Naive B cell (primary cell): ENCODE results near the gene CD164L2. TPM values are rescaled to one million over a fixed set of nuclear protein-coding genes. Genes with fewer than 3 reads are reported as not detected.

Experiments used
- ATAC-seq, 2 donors: fragments of 150-1000 bp; cut with Tn5 transposase; 2 replicates each; pipeline ENCODE4 v1.10.0; 2021; ENCODE audit warnings: low read depth in 2 of 2, mild to moderate bottlenecking in 2 of 2, moderate library complexity in 2 of 2
- DNase-seq: peaks from one replicate; pipeline ENCODE4 v3.0.0; 2022
- H3K27ac Mint-ChIP-seq, 6 donors: one replicate each; pipeline ENCODE4 v1.8.0; 2020 to 2022; ENCODE audit warnings: mild to moderate bottlenecking in 6 of 6, mixed read lengths in 6 of 6, moderate library complexity in 5 of 6, inconsistent platforms in 2 of 6
- H3K27me3 Mint-ChIP-seq, 3 donors: one replicate each; pipeline ENCODE4 v1.8.0; 2021 to 2022; ENCODE audit warnings: mixed read lengths in 3 of 3, mild to moderate bottlenecking in 1 of 3
- H3K36me3 Mint-ChIP-seq, 2 donors: one replicate each; pipeline ENCODE4 v1.8.0; 2020 to 2022; ENCODE audit warnings: mixed read lengths in 2 of 2, inconsistent platforms in 1 of 2, mild to moderate bottlenecking in 1 of 2
- H3K4me1 Mint-ChIP-seq, 3 donors: one replicate each; pipeline ENCODE4 v1.8.0; 2020 to 2022; ENCODE audit warnings: mixed read lengths in 3 of 3, inconsistent platforms in 1 of 3, mild to moderate bottlenecking in 1 of 3, moderate library complexity in 1 of 3
- H3K4me3 Mint-ChIP-seq, 8 donors: one replicate each; pipeline ENCODE4 v1.8.0; 2020 to 2022; ENCODE audit warnings: mild to moderate bottlenecking in 8 of 8, mixed read lengths in 8 of 8, moderate library complexity in 8 of 8, inconsistent platforms in 2 of 8
- H3K9me3 Mint-ChIP-seq, 7 donors: one replicate each; pipeline ENCODE4 v1.8.0; 2020 to 2022; ENCODE audit warnings: mixed read lengths in 7 of 7, mild to moderate bottlenecking in 5 of 7, inconsistent platforms in 2 of 7, moderate library complexity in 1 of 7
- polyA plus RNA-seq, 6 donors: library from polyadenylated mRNA; unstranded; fragments of 300-500 nt; fragmentation: Illumina TruSeq; gene quantifications; one replicate each; pipeline ENCODE4 v1.2.3, GENCODE V29; 2021; ENCODE audit warnings: low read depth in 6 of 6

Gene CD164L2
- polyA plus RNA-seq, 6 donors from 2014 or later: not detected

DNA sequence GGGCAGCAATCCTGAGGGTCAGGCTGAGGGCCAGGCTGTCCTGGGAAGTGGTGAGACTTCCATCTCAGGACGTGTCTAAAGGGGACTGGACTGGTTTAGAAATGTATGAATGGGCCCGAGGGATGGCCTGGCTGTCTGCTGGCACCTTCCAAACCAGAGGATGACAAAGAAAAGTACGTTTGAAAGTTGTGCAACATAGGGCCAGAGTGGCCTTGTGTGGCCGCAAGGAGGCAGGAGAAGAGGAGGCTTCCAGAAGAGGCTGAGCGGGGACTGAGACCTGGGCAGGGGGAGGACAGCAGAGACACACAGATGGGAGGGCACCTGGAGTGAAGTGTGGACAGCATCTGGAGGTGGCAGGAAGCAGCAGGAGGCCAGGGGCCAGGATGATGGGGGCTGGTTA, 43.9 kb downstream of the CD164L2 start:
- Mint-ChIP-seq H3K4me3 (peak overlapping the region in 5 of 8 donors; percentile 38 to 92 (median 74)), H3K4me1 (peaks cover 43 to 68% (median 55%) of the 10 kb centered on the region in 3 donors), H3K27ac (peak overlapping the region; percentile 87 to 98 (median 94)), H3K36me3 (no peaks in the 10 kb centered on the region), H3K27me3 (no peaks in the 10 kb centered on the region), H3K9me3 (peaks cover 0 to 7% (median 0%) of the 10 kb centered on the region in 7 donors)
- no peak for ATAC-seq
- DNase-seq: no peak

DNA sequence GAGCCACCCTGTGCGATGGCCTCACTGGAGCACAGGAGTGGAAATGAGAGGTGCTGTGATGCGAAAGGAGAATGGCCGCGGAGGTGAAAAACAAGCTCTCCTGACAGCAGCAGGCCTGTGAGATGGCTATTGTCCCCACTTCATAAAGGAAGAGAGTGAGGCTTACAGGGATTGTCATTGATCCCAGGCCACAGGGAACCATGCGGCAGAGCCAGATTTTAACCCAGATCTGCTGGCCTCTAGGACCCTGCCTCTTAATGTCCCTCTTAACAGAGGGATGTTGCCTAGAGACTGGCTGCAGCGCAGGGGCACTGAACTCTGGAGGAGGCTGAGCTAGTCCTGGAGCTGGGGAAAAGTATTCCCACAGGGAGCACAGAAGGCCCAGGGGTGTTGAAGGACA, 44.4 kb downstream of the CD164L2 start:
- no peak for ATAC-seq
- H3K36me3 Mint-ChIP-seq: no peaks in the 10 kb centered on the region
- peak overlapping the region; percentile 87 to 98 (median 94) for H3K27ac Mint-ChIP-seq
- H3K9me3 Mint-ChIP-seq: peaks cover 0 to 7% (median 0%) of the 10 kb centered on the region in 7 donors
- H3K4me1 Mint-ChIP-seq: peaks cover 43 to 64% (median 51%) of the 10 kb centered on the region in 3 donors
- DNase-seq: no peak
- no peaks in the 10 kb centered on the region for H3K27me3 Mint-ChIP-seq
- peak overlapping the region in 6 of 8 donors; percentile 38 to 89 (median 61) for H3K4me3 Mint-ChIP-seq

DNA sequence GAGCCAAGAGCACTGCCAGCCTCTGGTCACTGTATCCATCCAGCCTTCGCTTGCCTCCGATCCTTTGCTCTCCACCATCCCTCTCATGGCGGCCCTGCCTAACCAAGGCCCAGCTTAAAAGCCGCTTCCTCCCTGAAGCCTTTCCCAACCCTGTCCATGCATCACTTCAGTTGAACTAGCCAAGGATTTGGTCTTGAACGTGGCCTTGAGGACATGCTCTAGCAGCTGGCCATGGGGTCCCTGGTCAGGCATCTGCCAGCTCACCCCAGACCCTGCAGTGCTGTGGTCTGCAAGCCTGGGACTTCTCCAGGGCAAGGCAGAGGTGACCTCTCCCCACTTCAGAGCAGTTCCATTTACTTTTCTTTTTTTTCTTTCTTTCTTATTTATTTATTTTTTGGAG, 46.4 kb downstream of the CD164L2 start:
- Mint-ChIP-seq H3K4me3 (no peak overlapping the region), H3K27me3 (no peaks in the 10 kb centered on the region), H3K9me3 (peaks cover 0 to 7% (median 0%) of the 10 kb centered on the region in 7 donors), H3K4me1 (peaks cover 34 to 59% (median 50%) of the 10 kb centered on the region in 3 donors), H3K27ac (no peak overlapping the region), H3K36me3 (no peaks in the 10 kb centered on the region)
- DNase-seq: no peak
- no peak for ATAC-seq

DNA sequence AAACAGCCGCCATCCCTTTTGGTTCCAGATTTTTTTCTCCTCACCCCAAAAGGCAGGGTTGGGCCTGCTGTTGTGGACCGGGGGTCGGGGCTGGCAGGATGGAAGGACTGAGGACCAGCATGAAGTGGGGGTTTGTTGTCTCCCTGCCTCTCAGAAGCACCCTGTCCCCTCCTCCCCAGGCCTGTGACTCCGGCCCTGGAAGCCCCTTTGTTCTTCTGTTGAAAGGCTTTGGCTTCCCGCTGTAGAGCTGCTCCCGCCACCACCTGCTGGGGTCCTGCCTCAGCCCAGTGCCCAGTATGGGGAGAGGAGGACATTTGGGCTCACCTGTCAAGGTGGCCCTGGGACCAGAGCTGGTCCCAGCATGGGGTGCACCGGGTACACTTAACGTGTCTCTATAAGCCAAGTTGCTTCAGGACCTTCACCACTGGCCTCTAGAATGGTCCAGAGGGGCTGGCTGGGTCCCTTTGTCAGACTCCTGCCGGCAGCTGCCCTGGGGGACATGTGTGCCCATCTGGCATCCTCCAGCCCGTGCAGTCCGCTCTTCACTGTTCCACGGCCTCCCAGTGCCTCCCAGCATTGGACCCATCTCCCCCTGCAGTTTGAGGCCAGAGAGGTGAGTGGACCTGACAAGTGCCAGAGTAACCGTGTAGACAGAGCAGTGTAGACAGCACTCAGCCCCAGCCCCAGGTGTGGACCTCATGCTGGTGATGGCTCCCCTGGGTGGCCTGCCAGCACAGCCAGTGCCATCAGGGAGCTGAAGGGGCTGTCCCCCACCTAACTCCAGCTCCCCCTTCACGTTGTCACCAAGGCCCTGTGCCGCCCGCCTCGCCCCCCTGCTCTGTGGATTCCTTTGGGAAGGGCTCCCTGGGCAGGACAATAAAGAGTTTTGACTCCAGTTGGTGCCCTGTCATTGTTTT, 47.4 kb downstream of the CD164L2 start:
- H3K4me3 Mint-ChIP-seq: no peak overlapping the region
- H3K4me1 Mint-ChIP-seq: peaks cover 28 to 52% (median 50%) of the 10 kb centered on the region in 3 donors
- peaks cover 0 to 7% (median 0%) of the 10 kb centered on the region in 7 donors for H3K9me3 Mint-ChIP-seq
- no peak for ATAC-seq
- H3K27me3 Mint-ChIP-seq: no peaks in the 10 kb centered on the region
- no peaks in the 10 kb centered on the region for H3K36me3 Mint-ChIP-seq
- H3K27ac Mint-ChIP-seq: no peak overlapping the region
- no peak for DNase-seq

DNA sequence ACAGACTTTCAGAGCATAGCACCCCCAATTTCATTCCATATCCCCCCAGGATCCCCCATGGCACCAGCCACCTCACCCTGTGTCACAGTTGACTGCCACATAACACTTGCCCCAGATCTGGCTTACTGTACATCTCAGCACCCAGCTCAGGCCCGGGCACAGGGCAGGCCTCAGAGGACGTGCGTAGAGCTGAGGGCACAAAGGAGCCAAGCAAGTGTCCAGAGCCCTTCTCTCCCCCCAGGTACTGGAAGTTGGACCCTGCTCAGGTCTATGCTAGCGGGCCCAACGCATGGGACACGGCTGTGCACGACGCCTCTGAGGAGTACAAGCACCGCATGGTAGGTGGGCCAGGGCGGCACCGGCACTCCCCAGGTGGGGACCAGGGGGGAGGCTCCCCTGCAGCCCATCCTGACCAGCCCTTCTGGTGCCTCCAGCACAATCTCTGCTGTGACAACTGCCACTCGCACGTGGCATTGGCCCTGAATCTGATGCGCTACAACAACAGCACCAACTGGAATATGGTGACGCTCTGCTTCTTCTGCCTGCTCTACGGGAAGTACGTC, 49.3 kb downstream of the CD164L2 start:
- Mint-ChIP-seq H3K4me3 (no peak overlapping the region), H3K9me3 (no peaks in the 10 kb centered on the region), H3K27ac (peak overlapping the region in 1 of 6 donors; percentile 47), H3K4me1 (peaks cover 14 to 46% (median 44%) of the 10 kb centered on the region in 3 donors), H3K27me3 (no peaks in the 10 kb centered on the region), H3K36me3 (no peaks in the 10 kb centered on the region)
- ATAC-seq (no peak), DNase-seq (no peak)

DNA sequence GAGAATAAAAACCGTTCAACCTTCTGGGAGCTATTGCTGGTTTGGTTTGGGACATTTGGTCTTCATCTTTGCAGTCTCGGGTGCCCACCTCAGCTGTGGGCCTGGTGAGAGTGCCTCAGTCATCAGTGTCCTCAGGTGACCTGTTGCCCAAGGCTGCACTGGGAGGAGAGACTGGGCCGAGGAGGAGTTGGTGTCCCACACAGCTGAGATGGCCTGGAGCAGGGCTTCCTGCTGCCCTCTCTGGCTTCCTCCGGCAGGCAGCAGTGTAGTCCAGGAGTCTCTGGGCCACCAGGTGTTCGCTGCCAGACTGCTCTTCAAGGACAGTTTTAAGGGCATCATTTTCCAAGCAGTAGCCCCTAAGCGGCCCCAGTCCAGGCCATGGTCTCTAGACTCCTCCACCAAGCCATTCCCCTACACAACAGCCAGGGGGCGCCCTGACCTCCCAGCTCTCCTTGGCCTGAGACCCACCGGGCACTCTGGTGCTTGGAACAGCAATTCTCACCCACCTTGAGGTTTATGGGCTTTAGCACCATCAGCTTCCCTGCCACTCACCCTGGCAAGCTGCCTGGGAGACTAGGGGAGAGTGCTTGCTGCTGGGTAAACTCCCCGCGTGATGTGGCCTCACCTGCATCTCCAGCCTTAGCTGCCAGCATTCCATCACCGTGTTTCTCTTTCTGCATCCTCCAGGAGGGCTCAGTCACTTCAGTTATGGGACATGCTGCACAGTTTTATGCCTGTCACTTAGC, 50.4 kb downstream of the CD164L2 start:
- ATAC-seq (peak; percentile 87 to 90), DNase-seq (peak; percentile 51)
- Mint-ChIP-seq H3K9me3 (no peaks in the 10 kb centered on the region), H3K27ac (peak overlapping the region; percentile 28 to 93 (median 60)), H3K36me3 (peaks cover 0 to 5% of the 10 kb centered on the region in 2 donors), H3K4me3 (peak overlapping the region in 2 of 8 donors; percentile 45 to 57), H3K4me1 (peaks cover 21 to 51% (median 50%) of the 10 kb centered on the region in 3 donors), H3K27me3 (no peaks in the 10 kb centered on the region)

DNA sequence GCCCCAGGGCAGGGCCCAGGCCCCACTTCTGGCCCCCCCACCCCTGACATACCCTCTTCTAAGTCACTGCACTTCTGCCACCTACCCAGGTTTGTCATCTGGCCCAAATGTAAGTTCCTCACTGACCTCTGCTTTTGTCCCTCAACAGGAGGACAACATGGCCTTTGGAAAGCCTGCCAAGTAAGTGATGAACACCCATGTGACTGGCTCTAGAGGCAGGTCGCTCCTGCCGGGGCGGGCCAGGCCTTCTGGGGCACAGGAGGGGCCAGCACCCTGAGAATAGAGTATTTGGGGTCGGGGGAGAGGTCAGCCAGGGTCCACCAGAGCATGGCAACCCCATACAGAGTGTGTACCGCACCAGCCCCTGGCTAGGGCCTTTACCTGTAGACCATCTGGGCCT, 51.2 kb downstream of the CD164L2 start:
- Mint-ChIP-seq H3K27ac (peak overlapping the region in 3 of 6 donors; percentile 28 to 93 (median 65)), H3K36me3 (peaks cover 0 to 5% of the 10 kb centered on the region in 2 donors), H3K4me1 (peaks cover 21 to 57% (median 51%) of the 10 kb centered on the region in 3 donors), H3K4me3 (no peak overlapping the region), H3K9me3 (no peaks in the 10 kb centered on the region), H3K27me3 (no peaks in the 10 kb centered on the region)
- DNase-seq (no peak), ATAC-seq (no peak)

DNA sequence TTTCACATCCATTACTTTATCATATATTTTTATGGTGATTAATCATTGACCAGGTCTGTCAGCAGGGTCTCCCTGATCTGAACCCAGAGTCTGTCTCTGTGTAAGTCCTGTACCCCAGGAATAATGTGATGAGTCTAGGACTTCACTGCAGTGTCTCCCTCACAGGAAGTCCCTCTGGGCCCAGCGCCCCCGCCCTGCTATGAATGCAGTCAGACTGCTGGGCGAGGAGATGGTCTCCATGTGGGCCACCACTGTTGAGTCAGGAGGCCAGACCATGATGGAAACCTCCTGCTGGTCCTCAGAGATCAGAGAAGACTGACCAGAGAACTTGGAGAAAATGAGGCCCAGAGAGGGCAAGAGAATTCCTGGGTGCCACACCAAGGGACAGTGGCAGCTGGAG, 51.7 kb downstream of the CD164L2 start:
- no peak for ATAC-seq
- H3K36me3 Mint-ChIP-seq: peaks cover 0 to 5% of the 10 kb centered on the region in 2 donors
- no peaks in the 10 kb centered on the region for H3K9me3 Mint-ChIP-seq
- no peak overlapping the region for H3K4me3 Mint-ChIP-seq
- peak overlapping the region in 1 of 6 donors; percentile 19 for H3K27ac Mint-ChIP-seq
- H3K27me3 Mint-ChIP-seq: no peaks in the 10 kb centered on the region
- H3K4me1 Mint-ChIP-seq: peaks cover 21 to 62% (median 50%) of the 10 kb centered on the region in 3 donors
- no peak for DNase-seq

DNA sequence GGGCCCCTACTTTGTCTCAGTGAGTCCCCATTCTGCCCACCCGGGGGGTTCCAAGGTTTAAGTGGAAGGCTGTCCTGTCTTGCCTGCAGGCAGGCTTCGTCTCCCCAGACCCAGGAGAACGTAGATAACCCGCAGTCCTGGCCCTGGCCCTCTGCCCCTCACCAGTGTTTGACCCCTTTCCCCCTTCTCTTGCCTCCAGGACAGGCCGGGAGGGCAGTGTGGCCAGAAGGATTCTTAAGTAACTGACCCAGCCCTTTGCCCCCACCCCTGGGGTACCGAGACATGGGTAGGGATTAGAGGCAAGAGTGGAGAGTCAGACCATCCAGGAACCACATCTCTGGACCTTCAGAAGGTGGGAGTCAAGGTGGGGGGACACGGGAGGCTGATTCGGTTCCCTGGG, 52.3 kb downstream of the CD164L2 start:
- Mint-ChIP-seq H3K36me3 (peaks cover 0 to 5% of the 10 kb centered on the region in 2 donors), H3K27me3 (no peaks in the 10 kb centered on the region), H3K4me1 (peaks cover 21 to 68% (median 46%) of the 10 kb centered on the region in 3 donors), H3K4me3 (no peak overlapping the region), H3K9me3 (no peaks in the 10 kb centered on the region), H3K27ac (peak overlapping the region in 1 of 6 donors; percentile 65)
- no peak for DNase-seq
- no peak for ATAC-seq

Other genes starting within 250 kb of the CD164L2 start
- 1 to 10 TPM; 3.1 to 9.3 (median 4.0) TPM for gene SLC9A1, start 228.2 kb downstream of the CD164L2 start, polyA plus RNA-seq
- 10 to 100 TPM in 1 of 6 donors, 1 to 10 TPM in 5; 2.0 to 11.2 (median 8.2) TPM for gene WDTC1, start 148.7 kb downstream of the CD164L2 start, polyA plus RNA-seq
- 10 to 100 TPM; 59.7 to 80.2 (median 74.2) TPM for gene TMEM222, start 61.2 kb downstream of the CD164L2 start, polyA plus RNA-seq
- 100 to 1,000 TPM in 1 of 6 donors, 10 to 100 TPM in 5; 63.3 to 110 (median 79.9) TPM for gene SYTL1, start 41.3 kb downstream of the CD164L2 start, polyA plus RNA-seq
- gene MAP3K6, start 16.4 kb downstream of the CD164L2 start, polyA plus RNA-seq: 1 to 10 TPM in 4 of 6 donors, under 1 TPM in 1, not detected in 1; 0.80 to 2.7 (median 2.0) TPM
- gene FCN3, start 8.5 kb downstream of the CD164L2 start, polyA plus RNA-seq: not detected
- gene GPR3, start 9.3 kb upstream of the CD164L2 start, polyA plus RNA-seq: under 1 TPM in 4 of 6 donors, not detected in 2; 0.12 to 0.64 (median 0.35) TPM
- gene WASF2, start 106.8 kb upstream of the CD164L2 start, polyA plus RNA-seq: 100 to 1,000 TPM in 2 of 6 donors, 10 to 100 TPM in 4; 33.1 to 121 (median 83.3) TPM
- 1 to 10 TPM in 3 of 6 donors, under 1 TPM in 3; 0.15 to 2.3 (median 0.91) TPM for gene AHDC1, start 220.8 kb upstream of the CD164L2 start, polyA plus RNA-seq